Measurements from ENCODE around the gene CHRM4. TPM values are rescaled to one million over a fixed set of nuclear protein-coding genes. Genes with fewer than 3 reads are reported as not detected.
"Not testable (repeated sequence)": the region's sequence is repeated elsewhere in the genome, so short reads cannot be mapped to it uniquely, and the experiment has no call there.

CHRM4 gene
- total RNA-seq, 1 donor: 1.6 TPM

DNA sequence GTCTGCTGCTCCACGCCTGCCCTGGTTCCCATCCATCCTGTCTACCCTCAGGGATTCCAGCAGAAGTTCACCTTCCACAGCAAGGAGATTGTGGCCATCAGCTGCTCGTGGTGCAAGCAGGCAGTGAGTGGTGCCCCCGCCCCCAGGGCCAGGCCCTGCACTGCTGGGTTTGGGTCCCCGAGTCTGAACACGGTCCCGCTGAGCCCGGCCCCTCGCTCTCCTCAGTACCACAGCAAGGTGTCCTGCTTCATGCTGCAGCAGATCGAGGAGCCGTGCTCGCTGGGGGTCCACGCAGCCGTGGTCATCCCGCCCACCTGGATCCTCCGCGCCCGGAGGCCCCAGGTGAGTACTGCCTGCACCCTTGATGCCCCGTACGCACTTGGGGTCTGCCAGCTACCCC, 20.3 kb downstream of the CHRM4 start:
- not testable (repeated sequence) for DNase-seq (ENCODE audit: low read depth in 2 of 3, low spot score in 2 of 3)

DNA sequence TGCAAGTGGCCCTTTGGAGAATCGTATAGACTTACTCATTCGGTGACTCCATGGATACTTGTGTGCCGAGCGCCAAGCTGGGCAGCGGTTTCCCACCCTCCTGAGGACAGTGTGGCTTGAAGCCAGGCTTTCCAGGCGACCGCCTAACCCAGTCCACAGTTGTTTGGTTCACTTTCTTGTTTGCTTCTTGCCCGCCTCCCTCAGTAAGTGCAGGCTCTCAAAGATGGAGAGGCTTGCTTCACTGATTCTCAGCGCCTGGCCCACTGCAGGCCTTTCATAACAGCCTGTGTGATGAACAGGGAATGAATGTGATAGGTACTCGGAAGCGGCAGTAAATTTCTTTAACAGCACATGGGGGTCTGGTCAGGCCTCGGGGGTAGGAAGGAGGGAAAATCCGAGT, 21.3 kb downstream of the CHRM4 start:
- no peak for DNase-seq (ENCODE audit: low read depth in 2 of 3, low spot score in 2 of 3)

DNA sequence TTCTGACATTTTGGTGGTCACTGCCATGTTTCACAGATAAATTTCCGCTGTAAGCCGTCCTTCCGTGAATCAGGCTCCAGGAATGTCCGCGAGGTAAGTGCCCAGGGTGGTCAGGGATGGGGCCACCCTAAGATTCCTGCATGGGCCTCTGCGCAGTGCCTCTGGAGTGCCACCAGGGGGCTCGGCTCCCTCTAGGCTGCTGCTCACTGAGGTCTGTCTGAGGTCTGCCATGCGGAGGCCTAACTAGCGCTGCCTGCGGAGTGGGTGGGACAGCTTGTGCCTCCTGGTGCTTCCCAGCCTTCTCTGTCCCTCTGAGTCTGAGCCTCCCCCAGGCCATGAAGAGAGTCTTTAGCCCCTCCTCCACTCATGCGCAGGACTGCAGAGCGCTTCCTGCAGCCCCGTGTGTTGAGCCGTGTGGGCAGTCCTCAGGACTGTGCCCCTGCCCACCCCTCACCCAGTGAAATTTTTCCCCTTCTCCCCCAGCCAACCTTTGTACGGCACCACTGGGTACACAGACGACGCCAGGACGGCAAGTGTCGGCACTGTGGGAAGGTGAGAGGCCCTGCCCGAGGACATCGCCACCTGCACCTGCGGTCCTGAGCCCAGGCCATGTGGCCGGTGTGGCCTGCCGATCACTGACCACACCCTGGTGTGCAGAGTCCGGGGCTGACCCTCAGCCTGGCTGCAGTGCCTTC, 22.0 kb downstream of the CHRM4 start:
- DNase-seq (ENCODE audit: low read depth in 2 of 3, low spot score in 2 of 3): peak in 1 of 3 donors; percentile 69

DNA sequence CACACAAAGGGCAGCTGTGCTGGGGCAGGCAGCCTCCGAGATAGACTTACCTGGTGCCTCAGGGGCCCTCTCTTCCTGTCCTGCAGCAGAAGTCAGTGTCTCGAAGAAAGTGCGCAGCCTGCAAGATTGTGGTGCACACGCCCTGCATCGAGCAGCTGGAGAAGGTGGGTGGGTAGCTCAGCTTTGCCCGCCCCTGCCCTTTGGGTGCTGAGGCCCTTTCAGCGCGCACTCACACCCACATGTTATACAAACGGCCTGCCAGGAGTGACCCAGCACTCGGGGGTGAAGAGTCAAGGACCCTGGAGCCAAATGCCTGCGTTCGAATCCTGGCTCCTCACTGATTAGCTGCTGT, 23.7 kb downstream of the CHRM4 start:
- no peak for DNase-seq (ENCODE audit: low read depth in 2 of 3, low spot score in 2 of 3)

DNA sequence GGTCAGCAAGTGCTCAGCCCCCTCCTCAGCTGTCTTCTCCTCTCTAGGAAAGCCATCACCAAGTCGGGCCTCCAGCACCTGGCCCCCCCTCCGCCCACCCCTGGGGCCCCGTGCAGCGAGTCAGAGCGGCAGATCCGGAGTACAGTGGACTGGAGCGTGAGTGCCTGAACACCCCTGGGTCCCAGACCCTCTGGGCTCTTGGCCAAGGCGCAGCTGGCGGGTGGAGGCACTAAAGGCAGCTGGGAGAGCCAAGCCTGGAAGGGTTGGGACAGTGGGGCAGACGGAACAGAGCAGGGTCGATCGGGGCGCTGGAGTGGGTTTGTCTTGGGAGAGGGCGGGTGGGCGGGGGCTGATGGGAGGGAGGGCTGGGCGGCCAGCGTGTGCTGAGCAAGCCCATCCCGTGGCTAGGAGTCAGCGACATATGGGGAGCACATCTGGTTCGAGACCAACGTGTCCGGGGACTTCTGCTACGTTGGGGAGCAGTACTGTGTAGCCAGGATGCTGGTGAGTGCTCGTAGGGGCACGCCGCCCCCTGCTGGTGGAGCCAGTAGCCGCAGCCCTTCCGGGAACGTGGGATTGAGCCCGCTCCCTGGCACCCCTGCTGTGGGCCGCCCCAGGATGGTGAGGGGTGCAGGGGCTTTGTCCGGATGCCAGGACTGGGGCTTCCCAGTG, 24.2 kb downstream of the CHRM4 start:
- peak in 2 of 3 donors; percentile 54 to 74 for DNase-seq (ENCODE audit: low read depth in 2 of 3, low spot score in 2 of 3)

DNA sequence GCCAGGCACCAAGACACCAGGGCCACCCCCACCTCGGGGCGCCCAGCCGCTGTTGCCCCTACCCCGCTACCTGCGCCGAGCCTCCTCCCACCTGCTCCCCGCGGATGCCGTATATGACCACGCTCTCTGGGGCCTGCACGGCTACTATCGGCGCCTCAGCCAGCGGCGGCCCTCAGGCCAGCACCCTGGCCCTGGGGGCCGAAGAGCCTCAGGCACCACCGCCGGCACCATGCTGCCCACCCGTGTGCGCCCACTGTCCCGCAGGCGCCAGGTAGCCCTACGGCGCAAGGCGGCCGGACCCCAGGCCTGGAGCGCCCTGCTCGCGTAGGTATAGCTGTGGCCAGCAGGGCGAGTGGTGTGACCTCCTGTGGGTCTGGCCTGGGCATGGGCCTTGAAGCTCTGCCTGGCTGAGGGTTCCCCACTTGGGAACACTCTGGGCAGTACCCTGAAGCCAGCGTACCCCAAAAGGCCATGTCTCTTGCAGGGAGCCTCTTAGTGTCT, 24.9 kb downstream of the CHRM4 start:
- DNase-seq (ENCODE audit: low read depth in 2 of 3, low spot score in 2 of 3): no peak

DNA sequence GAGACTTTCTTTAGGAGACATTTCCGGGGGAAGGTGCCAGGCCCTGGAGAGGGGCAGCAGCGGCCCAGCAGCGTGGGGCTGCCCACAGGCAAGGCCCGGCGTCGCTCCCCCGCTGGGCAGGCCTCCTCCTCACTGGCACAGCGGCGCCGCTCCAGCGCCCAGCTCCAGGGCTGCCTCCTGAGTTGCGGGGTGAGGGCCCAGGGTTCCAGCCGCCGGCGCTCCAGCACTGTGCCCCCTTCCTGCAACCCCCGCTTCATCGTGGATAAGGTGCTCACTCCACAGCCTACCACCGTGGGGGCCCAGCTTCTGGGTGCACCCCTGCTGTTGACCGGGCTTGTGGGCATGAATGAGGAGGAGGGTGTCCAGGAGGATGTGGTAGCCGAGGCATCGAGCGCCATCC, 25.3 kb downstream of the CHRM4 start:
- DNase-seq (ENCODE audit: low read depth in 2 of 3, low spot score in 2 of 3): no peak

DNA sequence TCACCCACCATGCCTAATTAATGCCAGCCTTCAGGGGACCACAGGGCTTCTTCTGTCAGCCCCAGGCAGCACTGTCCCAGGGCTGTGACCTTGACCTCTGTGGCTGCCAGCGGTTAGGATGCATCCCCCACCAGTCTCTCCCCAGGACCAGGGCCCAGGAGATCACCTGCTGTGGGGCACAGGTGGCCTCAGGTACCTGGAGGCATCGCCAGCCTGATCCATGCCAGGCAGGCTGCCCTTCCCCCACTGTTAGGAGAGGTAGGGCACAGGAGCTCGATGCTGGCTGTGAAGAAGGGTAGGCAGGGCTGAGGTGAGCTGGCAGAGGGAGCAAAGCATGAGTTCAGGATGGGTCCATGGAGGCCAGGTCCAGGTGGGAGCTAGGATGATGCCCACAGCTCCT, 26.8 kb downstream of the CHRM4 start:
- DNase-seq (ENCODE audit: low read depth in 2 of 3, low spot score in 2 of 3): no peak

DNA sequence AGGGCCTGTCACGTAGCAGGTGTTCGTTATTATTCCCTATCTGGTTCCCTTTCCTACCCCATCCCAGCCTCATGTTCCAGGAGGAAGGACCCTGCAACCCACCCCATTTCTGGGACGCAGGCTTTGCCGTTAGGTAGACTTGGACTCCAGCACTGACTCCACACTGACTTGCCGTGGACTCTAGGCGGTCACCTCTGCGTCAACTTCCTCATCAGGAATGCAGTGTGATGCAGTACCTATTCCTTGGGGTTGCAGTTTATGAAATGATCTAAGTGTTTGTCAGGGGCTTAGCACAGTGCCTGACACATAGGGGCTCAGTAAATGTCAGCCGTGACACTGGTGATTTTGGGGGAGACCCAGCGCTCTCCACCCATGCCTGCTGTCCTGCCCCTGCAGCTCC, 27.5 kb downstream of the CHRM4 start:
- DNase-seq (ENCODE audit: low read depth in 2 of 3, low spot score in 2 of 3): no peak

DNA sequence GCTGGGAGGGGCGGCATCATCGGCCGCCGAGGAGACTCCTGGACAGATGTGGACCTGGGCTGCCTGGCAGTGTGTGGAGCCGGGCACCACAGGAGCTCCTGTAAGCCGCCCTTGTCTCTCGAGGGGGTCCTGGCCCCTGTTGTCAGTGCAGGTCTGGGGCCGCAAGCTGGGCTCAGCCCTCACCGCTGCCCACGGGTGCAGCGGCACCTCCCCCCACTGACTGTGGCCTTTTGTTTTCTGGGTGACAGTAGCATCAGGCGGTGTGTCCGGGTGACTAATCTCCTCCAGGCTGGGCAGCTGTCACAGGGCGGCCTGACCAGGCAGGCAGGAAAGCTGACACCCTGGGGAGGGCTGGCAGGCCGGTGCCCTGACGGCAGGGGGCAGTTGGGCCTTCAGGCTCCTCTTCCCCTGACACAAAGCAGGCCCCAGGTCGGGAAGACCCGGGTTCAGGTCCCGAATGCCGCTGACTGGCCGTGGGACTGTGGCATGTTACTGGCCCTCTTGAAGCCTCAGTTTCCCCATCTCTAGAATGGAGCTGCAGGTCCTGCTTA, 28.0 kb downstream of the CHRM4 start:
- no peak for DNase-seq (ENCODE audit: low read depth in 2 of 3, low spot score in 2 of 3)

DNA sequence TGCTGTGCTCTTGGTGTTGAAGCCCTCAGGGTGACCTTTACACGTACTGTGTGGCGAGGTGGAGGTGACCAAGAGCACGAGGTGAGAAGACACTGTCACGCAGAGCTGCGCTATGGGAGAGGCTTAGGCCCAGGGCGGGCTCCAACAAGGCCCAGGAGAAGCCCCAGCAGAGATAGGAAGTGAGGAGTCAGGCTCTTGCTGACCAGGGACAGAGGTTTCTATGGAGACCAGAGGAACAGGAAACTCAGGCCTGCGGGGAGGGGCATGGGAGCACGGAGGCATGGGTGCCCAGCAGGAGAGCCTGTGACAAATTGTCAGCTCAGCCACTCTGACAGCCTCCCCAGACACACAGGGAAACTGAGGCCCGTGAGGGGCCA, 28.6 kb downstream of the CHRM4 start:
- DNase-seq (ENCODE audit: low read depth in 2 of 3, low spot score in 2 of 3): no peak

DNA sequence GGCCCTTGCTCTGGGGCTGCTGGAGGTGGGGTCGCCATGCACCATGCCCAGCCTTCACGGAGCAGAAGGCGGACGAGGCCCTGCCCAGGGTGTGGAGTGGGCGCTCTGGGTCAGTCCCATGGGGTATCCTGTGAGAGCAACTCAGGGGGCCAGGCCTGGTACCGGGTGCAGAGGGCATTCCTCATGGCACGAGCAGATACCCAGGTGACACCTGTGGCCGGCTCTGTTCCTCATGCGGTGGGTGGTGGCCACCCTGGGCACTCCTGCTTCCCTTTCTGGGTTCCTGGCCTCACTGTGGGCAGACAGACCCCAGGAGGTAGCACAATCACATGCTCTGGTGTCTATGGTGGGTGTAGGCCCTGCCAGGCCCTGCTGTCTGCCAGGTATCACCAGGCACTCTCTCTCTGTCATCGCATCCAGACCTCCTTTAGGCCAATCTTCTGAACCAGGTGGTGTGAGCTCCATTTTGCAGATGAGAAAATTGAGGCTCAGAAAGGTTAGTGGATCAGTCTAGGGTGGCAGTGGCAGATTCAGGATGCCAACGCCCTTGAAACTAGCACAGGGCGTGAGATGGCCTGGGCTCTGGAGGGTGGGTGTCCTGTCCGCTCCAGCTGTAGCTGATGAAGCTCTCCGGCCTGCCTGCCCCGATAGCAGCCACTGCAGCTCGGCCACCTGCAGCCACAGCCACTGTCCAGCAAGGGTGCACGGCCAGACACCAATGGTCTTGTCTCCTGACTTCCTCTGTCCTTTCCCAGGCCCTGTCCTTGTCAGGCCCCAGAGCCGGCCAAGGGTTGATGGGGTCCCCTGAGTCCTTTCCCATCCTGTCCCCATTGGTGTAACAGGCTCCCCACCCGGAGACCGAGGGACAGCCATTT, 29.2 kb downstream of the CHRM4 start:
- DNase-seq (ENCODE audit: low read depth in 2 of 3, low spot score in 2 of 3): no peak

DNA sequence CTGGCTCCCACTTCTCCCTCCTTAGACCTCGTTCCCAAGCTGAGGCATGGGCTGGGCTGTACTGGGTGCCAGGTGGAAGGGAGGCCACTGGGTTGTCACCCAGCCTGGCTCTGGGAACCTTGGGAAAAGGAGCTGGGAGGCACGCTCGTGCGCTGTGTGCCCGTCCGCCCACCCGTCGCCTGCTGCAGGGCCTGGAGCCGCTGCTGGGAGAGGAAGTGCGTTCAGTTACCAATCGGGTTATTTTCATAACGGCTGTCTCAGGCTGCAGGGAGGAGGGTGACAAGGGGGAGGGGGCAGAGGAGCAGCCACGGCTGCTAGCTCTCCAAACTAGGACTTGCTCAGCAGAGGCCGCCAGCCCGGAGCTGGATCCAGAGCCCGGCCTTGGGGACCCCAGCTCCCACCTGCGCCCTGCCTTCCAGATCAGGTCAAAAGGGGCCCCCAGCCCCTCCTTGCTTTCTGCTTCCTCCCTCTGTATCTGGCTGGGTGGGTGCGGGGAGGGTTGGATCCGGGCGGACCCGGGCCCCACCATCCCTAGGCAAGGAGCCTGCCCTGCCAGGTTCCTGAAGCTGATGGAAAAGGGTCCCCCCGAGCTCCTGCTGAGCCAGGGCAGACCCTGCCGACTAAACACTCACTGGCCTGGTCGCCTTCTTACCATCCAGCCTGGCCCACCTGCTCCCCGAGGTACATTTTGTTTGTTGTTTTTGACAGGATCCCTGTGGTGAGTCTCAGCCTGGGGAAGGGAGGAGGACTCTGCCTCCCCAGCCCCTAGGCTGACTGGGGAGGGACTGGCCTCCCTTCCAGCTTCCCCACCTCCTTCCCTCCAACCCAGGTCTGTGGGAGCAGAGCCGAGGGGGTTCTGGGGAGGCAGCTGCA, 30.1 kb downstream of the CHRM4 start:
- DNase-seq (ENCODE audit: low read depth in 2 of 3, low spot score in 2 of 3): peak in 2 of 3 donors; percentile 81 to 86

DNA sequence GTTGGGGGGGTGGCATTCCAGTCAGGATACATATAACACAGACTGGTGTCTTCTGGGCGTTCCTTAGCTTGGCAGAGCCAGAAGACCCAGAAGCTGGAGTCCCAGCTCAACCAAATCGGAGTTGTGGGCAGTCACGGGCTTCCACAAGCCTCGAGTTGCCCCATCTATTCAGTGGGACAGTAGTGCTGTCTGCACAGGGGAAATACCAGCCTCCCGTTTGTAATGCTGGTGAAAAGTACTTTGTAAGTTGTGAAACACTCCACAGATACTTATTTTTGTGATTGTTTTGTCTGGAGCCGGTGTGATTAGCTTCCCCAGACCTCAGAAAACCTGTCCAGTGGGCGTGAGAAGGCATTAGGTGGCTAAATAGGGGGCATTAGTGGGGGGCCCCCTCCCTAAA, 30.7 kb downstream of the CHRM4 start:
- DNase-seq (ENCODE audit: low read depth in 2 of 3, low spot score in 2 of 3): no peak

DNA sequence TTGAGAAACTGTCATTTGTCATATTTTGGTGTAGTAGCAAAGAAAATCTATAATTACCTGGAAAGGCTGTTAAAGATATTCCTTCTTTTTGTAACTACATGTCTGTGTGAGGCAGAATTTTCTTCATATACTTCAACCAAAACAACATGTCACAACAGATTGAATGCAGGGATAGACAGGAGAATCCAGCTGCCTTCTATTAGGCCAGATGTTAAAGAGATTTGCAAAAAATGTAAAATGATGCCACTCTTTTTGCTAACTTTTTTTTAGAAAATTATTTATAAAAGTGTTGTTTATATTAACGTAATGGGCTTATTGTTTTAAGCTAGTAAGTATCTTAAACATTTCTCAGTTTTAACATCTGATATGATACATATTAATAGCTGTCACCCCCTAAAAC, 31.6 kb downstream of the CHRM4 start:
- no peak for DNase-seq (ENCODE audit: low read depth in 2 of 3, low spot score in 2 of 3)

DNA sequence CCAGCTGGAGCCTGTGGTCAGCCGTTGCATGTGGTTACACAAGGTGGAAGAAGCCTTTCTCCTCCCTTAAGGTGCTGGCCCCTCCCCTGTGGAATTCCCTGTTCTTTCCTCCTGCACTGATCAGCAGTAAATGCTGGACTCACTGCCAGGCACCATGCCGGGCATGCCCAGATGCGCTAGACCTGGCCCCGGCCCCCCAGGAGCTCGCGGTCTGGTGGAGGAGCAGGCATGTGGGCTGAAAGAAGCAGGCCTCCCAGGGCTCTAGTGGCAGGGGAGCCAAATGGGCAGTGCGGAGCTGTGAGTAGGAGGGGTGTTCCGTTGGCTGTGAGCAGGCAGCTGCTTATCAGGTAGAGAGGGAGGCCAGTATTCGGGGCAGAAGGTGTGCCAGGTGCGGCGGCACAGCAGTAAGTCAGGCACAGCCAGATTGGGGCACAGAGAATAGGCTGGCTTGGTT, 34.1 kb downstream of the CHRM4 start:
- no peak for DNase-seq (ENCODE audit: low read depth in 2 of 3, low spot score in 2 of 3)

DNA sequence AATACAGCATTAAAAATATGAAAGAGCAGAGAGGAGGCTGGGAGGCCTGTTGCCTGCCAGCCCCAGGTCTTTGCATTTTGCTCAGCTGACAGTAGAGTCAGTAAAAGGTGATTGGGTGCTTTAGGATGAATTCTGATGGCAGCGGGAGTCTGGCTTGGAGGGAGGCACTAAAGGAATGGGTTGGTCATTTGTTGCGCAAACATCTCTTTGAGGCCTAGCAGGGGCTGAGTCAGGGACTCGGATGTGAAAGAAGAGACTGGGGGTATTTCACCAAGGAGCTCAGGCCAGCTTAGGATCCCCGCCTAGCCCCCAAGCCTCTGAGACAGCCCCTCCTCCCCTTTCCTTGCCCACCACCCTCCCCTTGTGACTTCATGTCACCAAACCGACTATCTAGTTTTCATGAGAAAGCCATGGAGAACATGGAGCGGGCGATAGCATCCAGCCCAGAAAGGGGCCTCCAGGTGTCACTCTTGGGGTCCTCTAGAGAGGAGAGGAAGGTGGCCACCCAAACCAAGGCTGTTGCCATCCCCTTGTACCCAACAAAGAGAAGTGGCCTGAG, 34.6 kb downstream of the CHRM4 start:
- DNase-seq (ENCODE audit: low read depth in 2 of 3, low spot score in 2 of 3): no peak

DNA sequence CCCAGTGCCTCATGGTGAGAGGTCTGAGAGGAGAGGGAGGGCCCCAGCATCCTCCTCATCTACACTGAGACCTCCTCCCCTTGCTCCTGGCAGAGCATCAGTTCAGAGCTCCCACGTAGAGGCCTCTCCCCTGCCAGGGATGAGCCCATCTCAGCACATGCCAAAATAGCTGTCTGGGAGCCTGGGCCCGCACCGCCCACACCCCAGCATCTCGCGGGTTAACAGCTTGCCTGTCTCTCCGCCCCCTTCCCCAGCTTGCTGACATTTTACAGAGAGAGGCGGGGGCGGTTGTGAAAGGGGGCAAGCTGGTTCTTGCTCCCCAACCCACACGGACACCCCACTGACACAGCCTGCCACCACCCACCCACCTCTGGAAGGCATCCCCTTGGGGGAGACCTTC, 37.9 kb downstream of the CHRM4 start:
- DNase-seq (ENCODE audit: low read depth in 2 of 3, low spot score in 2 of 3): no peak

DNA sequence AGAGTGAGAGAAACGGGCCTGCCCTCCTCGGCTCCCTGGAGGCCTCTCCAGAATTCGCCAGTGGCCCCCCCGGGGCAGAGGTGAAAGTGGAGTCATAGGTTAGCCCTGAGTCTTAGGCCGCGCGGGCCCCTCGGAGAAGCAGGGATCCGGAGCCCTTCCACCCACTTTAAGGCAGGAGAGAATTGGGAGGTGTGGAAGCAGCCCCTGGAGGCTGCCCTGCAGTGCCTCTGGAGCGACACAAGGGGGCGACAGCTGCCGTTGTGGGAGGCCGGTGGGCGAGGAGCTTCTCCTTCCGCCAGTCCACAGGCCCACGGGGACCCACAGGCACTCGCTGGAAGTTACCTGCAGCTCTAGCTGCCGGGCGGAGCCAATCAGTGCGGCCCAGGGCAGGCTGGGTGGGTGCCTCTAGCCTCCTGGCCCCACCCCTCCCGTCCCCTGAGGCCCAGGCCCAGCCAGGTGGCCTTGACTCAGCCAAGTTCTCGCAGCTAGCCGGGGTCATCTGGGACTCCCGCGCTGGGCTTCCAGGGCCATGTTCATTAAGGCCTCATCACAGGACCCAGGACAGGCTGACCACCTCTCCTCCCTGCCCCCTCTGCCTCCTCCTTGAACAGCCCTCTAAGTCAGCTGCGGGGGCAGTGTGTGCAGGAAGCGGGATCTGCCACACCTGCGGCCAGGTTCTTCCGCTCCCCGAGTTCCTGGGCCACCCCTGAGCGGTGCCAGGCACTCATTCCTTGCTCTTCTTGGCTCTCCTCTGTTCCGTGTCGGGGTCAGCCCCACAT, 39.3 kb downstream of the CHRM4 start:
- peak; percentile 63 to 71 (median 70) for DNase-seq (ENCODE audit: low read depth in 2 of 3, low spot score in 2 of 3)
